ENCODE measurements around the gene CNNM4. TPM values are rescaled to one million over a fixed set of nuclear protein-coding genes. Genes with fewer than 3 reads are reported as not detected.

The CNNM4 gene
- total RNA-seq, 1 donor from 2014 or later: 9.9 TPM

GRCh38 chr2:96825057-96825456 is 64.4 kb downstream of the CNNM4 start:
- intact Hi-C loops (cut with micrococcal nuclease): no loop called here
- Mint-ChIP-seq H3K27ac (no peak overlapping the region), H3K9me3 (no peaks in the 10 kb centered on the region), H3K36me3 (ENCODE audit: low read depth) (peaks cover 31% of the 10 kb centered on the region), H3K4me1 (ENCODE audit: low read depth) (peaks cover 19% of the 10 kb centered on the region), H3K27me3 (ENCODE audit: insufficient read depth) (no peaks in the 10 kb centered on the region), H3K4me3 (no peak overlapping the region)
- DNase-seq (ENCODE audit: low spot score): no peak

- no peaks in the 10 kb centered on the region for H3K9me3 Mint-ChIP-seq
- H3K27me3 Mint-ChIP-seq (ENCODE audit: insufficient read depth): no peaks in the 10 kb centered on the region
- H3K4me1 Mint-ChIP-seq (ENCODE audit: low read depth): peaks cover 4% of the 10 kb centered on the region
- intact Hi-C loops (cut with micrococcal nuclease): no loop called here
- H3K27ac Mint-ChIP-seq: no peak overlapping the region
- no peak overlapping the region for H3K4me3 Mint-ChIP-seq
- no peak for DNase-seq (ENCODE audit: low spot score)
- H3K36me3 Mint-ChIP-seq (ENCODE audit: low read depth): peaks cover 27% of the 10 kb centered on the region
Measured at GRCh38 chr2:96826546-96827278, 66.0 kb downstream of the CNNM4 start.

GRCh38 chr2:96828436-96828835 is 67.7 kb downstream of the CNNM4 start:
- Mint-ChIP-seq H3K36me3 (ENCODE audit: low read depth) (peaks cover 32% of the 10 kb centered on the region), H3K9me3 (no peaks in the 10 kb centered on the region), H3K27me3 (ENCODE audit: insufficient read depth) (no peaks in the 10 kb centered on the region), H3K4me3 (no peak overlapping the region), H3K4me1 (ENCODE audit: low read depth) (peaks cover 4% of the 10 kb centered on the region), H3K27ac (no peak overlapping the region)
- no peak for DNase-seq (ENCODE audit: low spot score)
- intact Hi-C loops (cut with micrococcal nuclease): no loop called here

GRCh38 chr2:96828874-96829273 is 68.2 kb downstream of the CNNM4 start:
- Mint-ChIP-seq H3K9me3 (no peaks in the 10 kb centered on the region), H3K4me3 (no peak overlapping the region), H3K36me3 (ENCODE audit: low read depth) (peaks cover 33% of the 10 kb centered on the region), H3K4me1 (ENCODE audit: low read depth) (peaks cover 4% of the 10 kb centered on the region), H3K27ac (no peak overlapping the region), H3K27me3 (ENCODE audit: insufficient read depth) (no peaks in the 10 kb centered on the region)
- intact Hi-C loops (cut with micrococcal nuclease): no loop called here
- DNase-seq (ENCODE audit: low spot score): no peak

- Mint-ChIP-seq H3K27ac (peak overlapping the region; percentile 40), H3K4me3 (no peak overlapping the region), H3K4me1 (ENCODE audit: low read depth) (peaks cover 4% of the 10 kb centered on the region), H3K9me3 (no peaks in the 10 kb centered on the region), H3K36me3 (ENCODE audit: low read depth) (peaks cover 33% of the 10 kb centered on the region), H3K27me3 (ENCODE audit: insufficient read depth) (no peaks in the 10 kb centered on the region)
- intact Hi-C loops (cut with micrococcal nuclease): no loop called here
- no peak for DNase-seq (ENCODE audit: low spot score)
Measured at GRCh38 chr2:96830044-96830562, 69.4 kb downstream of the CNNM4 start.

- Mint-ChIP-seq H3K27ac (no peak overlapping the region), H3K4me1 (ENCODE audit: low read depth) (peaks cover 4% of the 10 kb centered on the region), H3K36me3 (ENCODE audit: low read depth) (peaks cover 27% of the 10 kb centered on the region), H3K9me3 (no peaks in the 10 kb centered on the region), H3K27me3 (ENCODE audit: insufficient read depth) (no peaks in the 10 kb centered on the region), H3K4me3 (no peak overlapping the region)
- DNase-seq (ENCODE audit: low spot score): no peak
- intact Hi-C loops (cut with micrococcal nuclease): no loop called here
Measured at GRCh38 chr2:96831679-96832078, 71.0 kb downstream of the CNNM4 start.

GRCh38 chr2:96832408-96832753 is 71.7 kb downstream of the CNNM4 start:
- H3K9me3 Mint-ChIP-seq: no peaks in the 10 kb centered on the region
- intact Hi-C loops (cut with micrococcal nuclease): no loop called here
- H3K4me3 Mint-ChIP-seq: no peak overlapping the region
- DNase-seq (ENCODE audit: low spot score): no peak
- H3K4me1 Mint-ChIP-seq (ENCODE audit: low read depth): peaks cover 4% of the 10 kb centered on the region
- peaks cover 27% of the 10 kb centered on the region for H3K36me3 Mint-ChIP-seq (ENCODE audit: low read depth)
- no peaks in the 10 kb centered on the region for H3K27me3 Mint-ChIP-seq (ENCODE audit: insufficient read depth)
- H3K27ac Mint-ChIP-seq: no peak overlapping the region

- no peak overlapping the region for H3K4me3 Mint-ChIP-seq
- intact Hi-C loops (cut with micrococcal nuclease): no loop called here
- H3K27me3 Mint-ChIP-seq (ENCODE audit: insufficient read depth): no peaks in the 10 kb centered on the region
- DNase-seq (ENCODE audit: low spot score): no peak
- H3K36me3 Mint-ChIP-seq (ENCODE audit: low read depth): peaks cover 27% of the 10 kb centered on the region
- no peaks in the 10 kb centered on the region for H3K9me3 Mint-ChIP-seq
- H3K27ac Mint-ChIP-seq: no peak overlapping the region
- H3K4me1 Mint-ChIP-seq (ENCODE audit: low read depth): peaks cover 4% of the 10 kb centered on the region
Measured at GRCh38 chr2:96832754-96833507, 72.2 kb downstream of the CNNM4 start.

- Mint-ChIP-seq H3K9me3 (no peaks in the 10 kb centered on the region), H3K4me1 (ENCODE audit: low read depth) (peaks cover 4% of the 10 kb centered on the region), H3K27me3 (ENCODE audit: insufficient read depth) (no peaks in the 10 kb centered on the region), H3K27ac (no peak overlapping the region), H3K4me3 (no peak overlapping the region), H3K36me3 (ENCODE audit: low read depth) (peaks cover 20% of the 10 kb centered on the region)
- intact Hi-C loops (cut with micrococcal nuclease): no loop called here
- no peak for DNase-seq (ENCODE audit: low spot score)
Measured at GRCh38 chr2:96835830-96836229, 75.1 kb downstream of the CNNM4 start.

GRCh38 chr2:96837575-96837974 is 76.9 kb downstream of the CNNM4 start:
- DNase-seq (ENCODE audit: low spot score): no peak
- Mint-ChIP-seq H3K36me3 (ENCODE audit: low read depth) (peaks cover 16% of the 10 kb centered on the region), H3K9me3 (no peaks in the 10 kb centered on the region), H3K4me1 (ENCODE audit: low read depth) (peaks cover 4% of the 10 kb centered on the region), H3K4me3 (no peak overlapping the region), H3K27me3 (ENCODE audit: insufficient read depth) (no peaks in the 10 kb centered on the region), H3K27ac (no peak overlapping the region)
- intact Hi-C loops (cut with micrococcal nuclease): no loop called here

GRCh38 chr2:96838345-96839292 is 77.9 kb downstream of the CNNM4 start:
- Mint-ChIP-seq H3K4me3 (peak overlapping the region; percentile 45), H3K4me1 (ENCODE audit: low read depth) (peaks cover 11% of the 10 kb centered on the region), H3K27me3 (ENCODE audit: insufficient read depth) (no peaks in the 10 kb centered on the region), H3K36me3 (ENCODE audit: low read depth) (peaks cover 13% of the 10 kb centered on the region), H3K27ac (peak overlapping the region; percentile 65), H3K9me3 (no peaks in the 10 kb centered on the region)
- intact Hi-C loops (cut with micrococcal nuclease): loop anchor here (2.0 kb wide), 2 partner anchors 16 to 18 kb away; no protein-coding TSS in a partner anchor
- no peak for DNase-seq (ENCODE audit: low spot score)

- H3K27ac Mint-ChIP-seq: peak overlapping the region; percentile 65
- no peaks in the 10 kb centered on the region for H3K9me3 Mint-ChIP-seq
- H3K4me1 Mint-ChIP-seq (ENCODE audit: low read depth): peaks cover 14% of the 10 kb centered on the region
- intact Hi-C loops (cut with micrococcal nuclease): loop anchor here (2.0 kb wide), 2 partner anchors 17 kb away; no protein-coding TSS in a partner anchor
- H3K36me3 Mint-ChIP-seq (ENCODE audit: low read depth): peaks cover 13% of the 10 kb centered on the region
- peak overlapping the region; percentile 45 for H3K4me3 Mint-ChIP-seq
- no peaks in the 10 kb centered on the region for H3K27me3 Mint-ChIP-seq (ENCODE audit: insufficient read depth)
- peak; percentile 74 for DNase-seq (ENCODE audit: low spot score)
Measured at GRCh38 chr2:96839293-96839874, 78.7 kb downstream of the CNNM4 start.
